Stromal cell of bone marrow (primary cell): ENCODE results near the gene PRKAG2.
"Not testable (repeated sequence)": the region's sequence is repeated elsewhere in the genome, so short reads cannot be mapped to it uniquely, and the experiment has no call there.

Source experiments
- DNase-seq: peaks from one replicate; pipeline ENCODE4 v3.0.0-alpha.2; 2012; ENCODE audit warnings: low read depth

Gene PRKAG2

DNA sequence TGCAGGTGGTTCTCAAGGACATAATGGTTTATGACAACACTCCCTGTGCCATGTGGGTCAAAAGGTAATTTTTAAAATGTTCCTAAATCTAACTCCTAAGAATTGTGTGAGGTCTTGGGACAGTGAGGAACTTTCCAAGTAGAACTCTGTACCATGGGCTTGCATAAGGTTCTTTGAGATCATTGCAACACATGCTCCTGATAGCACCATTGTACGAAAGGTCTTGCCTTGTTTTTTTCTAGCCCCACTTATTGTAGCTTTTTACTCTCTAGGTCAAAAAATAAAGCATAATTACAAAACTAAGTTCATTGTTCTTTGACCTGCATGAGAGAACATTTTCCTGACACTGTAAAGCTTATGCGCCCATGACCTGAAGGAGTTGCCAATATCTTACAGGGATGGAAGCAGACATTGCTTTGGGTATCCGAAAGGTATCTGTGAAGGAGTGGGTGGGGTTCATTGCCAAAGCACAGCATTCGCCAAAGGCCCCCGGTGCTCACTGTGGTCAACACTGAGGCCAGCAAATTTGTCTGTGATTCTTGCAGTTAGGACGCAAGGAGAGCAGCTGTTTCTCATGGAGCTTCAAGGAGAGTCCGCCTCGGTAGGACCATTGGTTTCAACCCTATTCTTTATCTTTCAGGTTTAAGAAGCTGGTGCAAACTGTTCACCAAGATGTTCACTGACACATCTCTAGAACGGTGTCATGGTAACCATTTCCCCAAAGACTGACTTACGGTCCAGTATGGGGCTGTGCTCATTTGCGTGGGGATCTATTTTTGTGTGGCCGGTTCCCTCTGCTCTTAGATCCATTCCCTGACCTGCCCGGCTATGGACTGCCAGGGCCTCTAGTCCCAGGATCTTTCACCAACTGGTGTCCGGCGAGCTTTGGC, 7.6 kb upstream of the PRKAG2 start:
- no peak for DNase-seq

DNA sequence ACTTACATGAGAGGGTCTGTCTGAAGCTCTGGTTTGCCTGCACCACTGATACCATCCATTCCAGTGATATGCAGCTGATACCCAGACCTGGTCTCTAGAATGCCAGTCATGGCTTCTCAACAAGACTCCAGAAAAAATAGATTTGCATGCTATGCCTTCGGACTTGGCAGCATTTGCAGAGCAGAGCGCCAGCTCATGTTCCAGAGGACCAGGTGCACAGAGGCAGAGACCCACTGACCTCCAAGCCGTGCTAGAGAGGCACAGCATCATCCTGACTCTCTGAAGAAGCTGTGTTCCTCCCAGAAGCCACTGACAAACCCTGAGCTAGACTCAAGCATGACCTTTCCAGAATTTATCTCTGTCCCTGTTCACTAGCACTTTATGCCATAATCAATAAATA, 6.9 kb upstream of the PRKAG2 start:
- no peak for DNase-seq

GRCh38 chr7:151882734-151883133, 5.8 kb upstream of the PRKAG2 start:
- DNase-seq = no peak

DNA sequence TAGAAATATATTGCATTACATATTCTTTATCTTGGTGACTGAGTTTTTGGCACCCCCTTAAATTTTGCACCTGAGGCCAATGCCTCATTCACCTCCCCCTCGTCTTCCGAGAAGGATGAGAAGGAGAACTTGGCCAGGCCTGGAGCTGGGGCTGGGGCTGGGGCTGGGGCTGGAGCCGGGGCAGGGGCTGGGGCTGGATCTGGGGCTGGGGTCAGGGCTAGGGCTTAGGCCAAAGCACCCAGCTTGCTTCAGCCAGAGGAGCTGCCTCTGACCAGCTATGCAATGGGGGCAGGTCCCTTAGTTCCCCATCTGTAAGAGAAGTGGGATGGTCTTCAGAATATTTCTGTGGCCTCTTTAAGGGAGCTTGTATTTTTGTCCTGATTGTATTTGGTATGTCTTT, 3.8 kb upstream of the PRKAG2 start:
- DNase-seq = no peak

GRCh38 chr7:151877911-151878835, 1.3 kb upstream of the PRKAG2 start:
- DNase-seq = no peak

GRCh38 chr7:151875942-151876898, 695 bp downstream of the PRKAG2 start:
- DNase-seq = no peak

DNA sequence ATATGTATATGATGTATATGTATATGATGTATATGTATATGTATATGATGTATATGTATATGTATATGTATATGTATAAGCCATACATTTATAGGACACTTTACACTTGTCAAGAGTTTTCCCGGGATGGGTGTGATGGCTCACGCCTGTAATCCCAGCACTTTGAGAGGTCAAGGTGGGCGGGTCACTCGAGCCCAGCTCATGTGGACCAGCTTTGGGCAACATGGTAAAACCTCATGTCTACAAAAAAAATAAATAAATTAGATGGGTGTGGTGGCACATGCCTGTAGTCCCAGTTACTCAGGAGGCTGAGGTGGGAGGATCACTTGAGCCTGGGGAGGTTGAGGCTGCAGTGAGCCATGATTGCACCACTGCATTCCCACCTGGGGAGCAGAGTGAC, 2.4 kb downstream of the PRKAG2 start:
- DNase-seq = not testable (repeated sequence)

DNA sequence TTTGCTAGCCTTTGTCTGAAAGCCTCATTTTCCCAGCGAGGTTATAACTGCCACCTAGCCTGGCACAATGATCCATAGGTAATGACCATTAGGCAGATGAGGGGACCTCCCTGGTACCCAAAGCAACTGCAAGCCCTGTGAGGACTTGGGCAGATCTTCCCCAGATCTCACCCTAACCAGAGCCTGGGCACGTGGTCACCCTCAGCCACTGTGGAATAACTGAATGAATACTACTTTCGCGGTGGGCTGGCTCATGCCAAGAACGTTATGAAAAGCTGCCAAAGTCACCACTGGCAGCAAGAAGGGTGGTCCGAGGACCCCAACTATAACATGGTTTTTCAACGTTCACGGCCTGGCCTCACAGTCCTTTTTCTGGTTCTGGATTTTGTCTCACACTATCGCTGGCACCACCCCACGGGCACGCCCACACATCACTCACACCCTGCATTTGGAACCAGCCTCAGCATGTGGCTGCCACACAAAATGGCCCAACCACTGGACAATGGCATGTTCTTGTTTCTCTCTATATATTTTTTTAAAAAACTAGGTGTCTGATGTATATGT, 3.4 kb downstream of the PRKAG2 start:
- DNase-seq = no peak

DNA sequence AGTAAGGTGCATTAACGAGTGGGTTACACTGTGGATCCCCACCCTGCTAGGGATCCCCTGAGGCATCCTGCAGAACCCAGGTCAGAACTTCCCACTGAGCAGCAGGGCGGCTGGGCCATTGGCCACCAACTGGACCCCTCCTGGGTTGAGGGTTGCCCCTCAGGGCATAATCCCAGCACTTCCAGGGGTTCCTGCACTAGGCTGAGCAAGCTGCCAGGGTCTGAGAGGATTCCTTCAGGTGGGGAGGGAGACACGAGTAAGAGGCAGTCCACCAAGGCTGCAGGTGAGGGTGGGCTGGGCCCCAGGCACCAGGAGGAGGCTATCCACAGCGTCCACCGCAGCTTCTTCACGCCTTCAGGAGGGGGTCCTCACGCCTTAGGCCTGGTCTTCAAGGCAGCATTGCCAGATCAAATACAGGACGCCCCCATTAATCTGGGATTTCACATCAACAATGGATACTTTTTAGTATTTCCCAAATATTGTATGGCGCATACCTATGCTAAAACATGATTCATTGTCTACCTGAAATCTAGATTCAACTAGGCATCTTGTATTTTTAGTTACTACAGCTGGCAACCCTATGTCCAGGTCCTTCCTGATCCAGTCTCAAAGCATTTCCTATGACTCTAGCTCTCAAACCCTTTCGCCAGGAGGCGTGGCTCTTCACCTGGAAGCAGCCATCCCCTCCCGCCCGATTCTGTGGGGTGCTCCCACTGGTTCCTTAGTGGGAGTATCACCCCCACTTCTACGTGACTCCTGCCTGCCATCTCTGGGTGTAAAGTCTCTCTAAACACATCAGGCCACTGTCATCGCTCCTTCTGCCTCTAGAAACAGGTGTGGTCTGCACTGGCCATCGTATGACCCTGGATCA, 4.1 kb downstream of the PRKAG2 start:
- DNase-seq = no peak

DNA sequence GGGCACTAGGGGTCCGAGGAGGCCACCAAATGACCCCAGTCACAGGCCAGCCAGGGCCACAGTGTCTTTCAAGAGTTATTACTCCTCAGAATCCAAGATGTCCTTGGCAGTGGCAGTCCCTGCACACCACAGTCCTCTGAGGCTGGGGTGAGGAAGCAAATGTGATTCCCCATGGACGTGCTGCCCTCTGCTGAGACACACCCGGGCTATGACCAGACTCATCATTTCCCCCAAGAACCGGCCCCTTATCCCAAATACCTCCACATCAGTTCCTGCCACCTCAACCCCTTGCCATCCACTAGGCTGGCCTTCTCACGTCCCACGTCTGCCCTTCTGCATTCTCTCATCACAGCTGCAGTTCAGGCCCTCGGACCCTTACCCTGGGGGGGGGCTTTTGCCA, 5.0 kb downstream of the PRKAG2 start:
- DNase-seq = no peak

GRCh38 chr7:151871189-151871735, 5.7 kb downstream of the PRKAG2 start:
- no peak for DNase-seq

GRCh38 chr7:151869968-151870918, 6.7 kb downstream of the PRKAG2 start:
- DNase-seq = no peak

GRCh38 chr7:151869455-151869854, 7.5 kb downstream of the PRKAG2 start:
- DNase-seq = no peak

DNA sequence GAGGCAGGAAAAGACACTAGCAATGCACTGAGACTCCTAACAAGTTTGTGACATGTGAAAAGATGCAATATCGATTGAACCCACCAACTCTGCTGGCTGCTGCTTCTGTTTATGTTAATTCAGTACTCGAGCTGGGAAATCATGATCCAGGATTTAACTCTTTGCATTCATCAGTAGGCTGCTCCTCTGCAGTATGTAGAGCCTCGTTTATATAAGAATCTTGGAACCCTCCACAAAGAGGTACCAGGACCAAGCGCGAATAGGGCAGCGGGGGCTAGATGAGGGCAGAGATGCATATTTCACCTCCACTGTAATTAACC, 7.8 kb downstream of the PRKAG2 start:
- no peak for DNase-seq

DNA sequence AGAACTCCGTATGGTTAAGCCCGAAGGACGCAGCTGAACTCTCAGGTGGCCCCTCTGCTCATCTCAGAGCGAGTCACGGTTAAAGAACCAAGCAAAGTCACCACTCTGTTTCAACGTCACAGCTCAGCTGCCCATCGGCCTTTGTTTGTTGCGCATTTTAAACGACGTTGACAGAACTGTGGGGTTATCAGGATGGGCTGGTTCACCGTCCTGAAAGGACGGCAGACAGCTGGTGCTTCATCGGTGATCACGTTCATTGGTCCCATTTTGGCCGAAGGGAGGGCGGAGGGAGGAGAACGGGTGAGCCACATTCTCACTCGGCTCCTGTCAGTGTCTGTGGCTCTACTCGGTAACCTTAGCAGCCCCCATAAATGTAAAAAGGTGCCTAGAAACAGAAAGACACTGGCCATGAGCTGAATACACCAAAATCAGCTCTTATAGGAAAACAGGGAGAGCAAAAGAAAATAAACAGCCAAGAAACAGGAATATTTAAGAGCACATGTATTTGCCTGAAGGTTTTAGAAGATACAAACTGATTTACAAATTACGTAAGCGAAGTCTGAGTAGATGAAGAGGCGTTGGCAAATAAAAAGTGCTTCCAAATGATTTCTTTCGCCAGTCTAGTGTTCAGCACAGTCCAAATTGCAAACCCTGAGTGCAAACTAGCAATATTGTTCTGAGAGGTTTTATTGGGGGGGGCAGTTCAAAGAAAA, 8.4 kb downstream of the PRKAG2 start:
- DNase-seq = no peak

GRCh38 chr7:151867912-151868311, 9.0 kb downstream of the PRKAG2 start:
- DNase-seq = no peak

GRCh38 chr7:151866761-151867655, 9.9 kb downstream of the PRKAG2 start:
- no peak for DNase-seq
